Heart left ventricle (tissue), 16 donors: ENCODE data around the gene LAMA5. TPM values are rescaled to one million over a fixed set of nuclear protein-coding genes. Genes with fewer than 3 reads are reported as not detected.

Experiments
- ATAC-seq, 4 donors: fragments of 200-7000 bp; cut with Tn5 transposase; one replicate each; pipeline ENCODE4 v1.9.1; 2020 to 2022; ENCODE audit warnings: moderate library complexity in 4 of 4, mild to moderate bottlenecking in 3 of 4, moderate number of reproducible peaks in 1 of 4
- DNase-seq, 5 donors: peaks; one replicate each; pipeline ENCODE4 v3.0.0-alpha.2; 2020
- H3K27ac ChIP-seq, 12 donors: fragments of 200-600 bp; sonication (generic) in 4 of 12; one replicate each; pipeline versions ENCODE4 v1.5.0 to v1.8.0; 2016 to 2022; ENCODE audit warnings: mild to moderate bottlenecking in 2 of 12
- H3K27me3 ChIP-seq, 9 donors: fragments of 200-600 bp; sonication (generic) in 2 of 9; one replicate each; pipeline versions ENCODE4 v1.5.1 to v1.8.0; 2016 to 2022; ENCODE audit warnings: mild to moderate bottlenecking in 3 of 9
- H3K36me3 ChIP-seq, 9 donors: fragments of 200-600 bp; sonication (generic) in 2 of 9; one replicate each; pipeline versions ENCODE4 v1.5.0 to v1.8.0; 2018 to 2022; ENCODE audit warnings: mild to moderate bottlenecking in 2 of 9
- H3K4me1 ChIP-seq, 12 donors: fragments of 200-600 bp; sonication (generic) in 4 of 12; one replicate each; pipeline versions ENCODE4 v1.5.0 to v1.8.0; 2016 to 2022; ENCODE audit warnings: mild to moderate bottlenecking in 3 of 12
- H3K4me3 ChIP-seq, 12 donors: fragments of 200-600 bp; sonication (generic) in 4 of 12; one replicate each; pipeline versions ENCODE4 v1.5.0 to v1.8.0; 2017 to 2022; ENCODE audit warnings: mild to moderate bottlenecking in 9 of 12, moderate library complexity in 4 of 12
- H3K9me3 ChIP-seq, 12 donors: fragments of 200-600 bp; sonication (generic) in 4 of 12; one replicate each; pipeline versions ENCODE4 v1.5.0 to v1.8.0; 2016 to 2022; ENCODE audit warnings: mild to moderate bottlenecking in 1 of 12
- POLR2A ChIP-seq, 2 donors: fragments of 450-650 bp; IDR thresholded peaks; one replicate each; pipeline ENCODE4 v1.6.1; 2017; ENCODE audit warnings: antibody characterized with exemption in 2 of 2, mild to moderate bottlenecking in 2 of 2, moderate library complexity in 2 of 2
- WGBS, 4 donors: extraction: QIAGEN DNeasy Blood & Tissue Kit in 2 of 4; methylation state at CpG; one replicate each; pipeline versions ENCODE4 v1.1.5 to v1.1.7; 2013 to 2018; 5-methylcytosine and 5-hydroxymethylcytosine counted together
- intact Hi-C, 10 donors: fragments of 100-400 bp; cut with DNase I; formaldehyde crosslinking; loops; one replicate each; pipeline versions ENCODE4 v1.11.1 to v1.14.2; 2022
- polyA plus RNA-seq, 2 donors: library from polyadenylated mRNA; stranded (reverse); fragments of 200-250 nt; gene quantifications; one replicate each; pipeline ENCODE4 v1.2.3, GENCODE V29; 2013
- total RNA-seq, 9 donors: library from RNA; depleted of rRNA in 2 of 9; stranded (reverse); fragments of >200 nt in 2 of 9; fragmentation: NEBNext Ultra II Directional in 3 of 9; extraction: Animal tissue kit (Norgen Biotek cat#: 25700) in 3 of 9; gene quantifications; one replicate each; pipeline versions ENCODE4 v1.1.0 to v1.2.4, GENCODE V29; 2016 to 2023
- TF ChIP-seq, protein P1 (sequence below), 12 donors: fragments of 200-600 bp; sonication (generic) in 4 of 12; IDR thresholded peaks; one replicate each; pipeline versions ENCODE4 v1.5.0 to v1.8.0; 2018 to 2022; ENCODE audit warnings: antibody characterized with exemption in 12 of 12, mild to moderate bottlenecking in 5 of 12
- donor health status: ischemic (EF 13 %, LVEDD 7.1; RV severe dilation, severe dysfunction).
- donor health status: healthy with polysubstance abuse.
- donor health status: DM: no; HTN: yes; CAD: no.
- donor health status: DM: no; HTN: no; CAD: no.
- donor health status: ischemic (EF 25% LVEDD 6.9; RV normal size, moderate dysfunction).
- donor health status: ischemic (EF 25% LVEDD 5.7; RV mildly dilated, moderate dysfunction).
- donor health status: healthy.
- donor health status: DM: yes; HTN: yes; CAD: no.
- donor health status: ischemic (EF 35%, LVEDD 5.7; RV mildly dilated, moderate dysfunction).
- donor health status: nonischemic (EF 11% LVEDD 7.7; RV severe dilation, severe dysfunction).
- donor health status: DM: yes; HTN: yes; CAD: no.
- donor health status: PGD.
- donor health status: ischemic (EF 29% LVEDD 5.4; RV normal size, mild dysfunction).
- donor health status: nonischemic (EF 23%, LVEDD 6.1; RV moderate dilation, normal function).

LAMA5 gene
- total and polyA plus RNA-seq, 11 donors: 57.4 to 128 (median 73.6) TPM

DNA sequence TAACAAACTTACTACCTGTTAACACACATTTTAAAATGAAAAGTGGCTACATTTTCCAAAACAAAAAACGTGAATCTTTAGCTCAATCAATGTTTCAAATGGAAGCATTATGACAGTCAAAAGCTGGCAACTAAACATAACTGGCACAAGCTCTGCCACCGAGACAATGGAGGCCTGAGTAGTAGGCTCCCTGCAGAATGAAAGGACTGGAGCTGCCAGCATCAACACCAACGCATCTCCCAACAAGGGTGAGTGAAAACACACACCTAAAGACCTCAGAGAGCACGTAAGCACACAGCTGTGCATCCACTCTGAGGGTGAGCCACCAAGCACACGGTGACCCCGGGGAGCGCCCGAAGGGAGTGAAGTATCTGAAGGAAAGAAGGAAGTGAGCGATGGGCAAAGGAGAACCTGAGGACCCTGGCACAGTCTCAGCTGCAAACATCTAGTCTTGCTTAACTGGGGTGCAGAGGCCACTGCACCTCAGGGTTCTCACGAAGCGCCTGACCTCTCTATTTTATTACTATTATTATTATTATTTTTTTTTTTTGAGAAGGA, 65.9 kb downstream of the LAMA5 start:
- no peaks in the 10 kb centered on the region for H3K27me3 ChIP-seq
- ATAC-seq (no peak), DNase-seq (no peak)
- no peak for TF ChIP-seq POLR2A (IDR thresholded peaks at IDR 0.05)
- TF ChIP-seq, protein P1, sequence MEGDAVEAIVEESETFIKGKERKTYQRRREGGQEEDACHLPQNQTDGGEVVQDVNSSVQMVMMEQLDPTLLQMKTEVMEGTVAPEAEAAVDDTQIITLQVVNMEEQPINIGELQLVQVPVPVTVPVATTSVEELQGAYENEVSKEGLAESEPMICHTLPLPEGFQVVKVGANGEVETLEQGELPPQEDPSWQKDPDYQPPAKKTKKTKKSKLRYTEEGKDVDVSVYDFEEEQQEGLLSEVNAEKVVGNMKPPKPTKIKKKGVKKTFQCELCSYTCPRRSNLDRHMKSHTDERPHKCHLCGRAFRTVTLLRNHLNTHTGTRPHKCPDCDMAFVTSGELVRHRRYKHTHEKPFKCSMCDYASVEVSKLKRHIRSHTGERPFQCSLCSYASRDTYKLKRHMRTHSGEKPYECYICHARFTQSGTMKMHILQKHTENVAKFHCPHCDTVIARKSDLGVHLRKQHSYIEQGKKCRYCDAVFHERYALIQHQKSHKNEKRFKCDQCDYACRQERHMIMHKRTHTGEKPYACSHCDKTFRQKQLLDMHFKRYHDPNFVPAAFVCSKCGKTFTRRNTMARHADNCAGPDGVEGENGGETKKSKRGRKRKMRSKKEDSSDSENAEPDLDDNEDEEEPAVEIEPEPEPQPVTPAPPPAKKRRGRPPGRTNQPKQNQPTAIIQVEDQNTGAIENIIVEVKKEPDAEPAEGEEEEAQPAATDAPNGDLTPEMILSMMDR (IDR thresholded peaks at IDR 0.05): no peak
- WGBS, 4 donors: 87 to 91% (median 88%) methylated on average over 11 of the region's 11 CpGs
- no peaks in the 10 kb centered on the region for H3K9me3 ChIP-seq
- H3K27ac ChIP-seq: peak overlapping the region in 5 of 12 donors; percentile 93 to 100 (median 97)
- peaks cover 9 to 33% (median 25%) of the 10 kb centered on the region in 12 donors for H3K4me1 ChIP-seq
- H3K36me3 ChIP-seq: peaks cover 0 to 48% (median 36%) of the 10 kb centered on the region in 9 donors
- H3K4me3 ChIP-seq: peak overlapping the region in 1 of 12 donors; percentile 79
- intact Hi-C loops: loop anchor here in 8 of 10 donors (2.0 to 10.0 kb wide), 12 partner anchors 51 to 504 kb away; partner anchors contain the start of genes LAMA5 (in 1 of the 8), MRGBP (in 1 of the 8) and OGFR (in 1 of the 8)

DNA sequence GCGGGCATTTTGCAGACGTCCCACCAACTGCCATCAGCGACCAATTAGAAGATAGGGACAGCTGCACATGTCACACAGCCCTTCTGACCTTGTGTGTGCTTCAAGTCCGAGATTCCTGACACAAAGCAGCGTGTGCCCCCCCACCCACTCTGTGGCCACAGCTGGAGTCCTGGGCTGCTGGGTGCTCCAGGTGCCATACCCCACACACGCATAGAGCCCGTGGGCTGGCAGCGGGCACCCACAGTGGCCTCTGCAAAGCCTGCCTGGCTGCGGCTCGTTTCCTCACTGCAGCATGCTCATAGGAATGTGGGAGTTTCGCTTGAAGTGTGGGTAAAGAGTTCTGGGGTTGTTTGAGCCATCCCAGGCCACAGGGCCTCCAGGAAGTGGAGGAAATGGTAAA, 66.8 kb downstream of the LAMA5 start:
- intact Hi-C loops: loop anchor here in 8 of 10 donors (2.0 to 10.0 kb wide), 12 partner anchors 52 to 504 kb away; partner anchors contain the start of genes LAMA5 (in 1 of the 8), MRGBP (in 1 of the 8) and OGFR (in 1 of the 8)
- 71 to 83% (median 79%) methylated on average over 11 of the region's 11 CpGs for WGBS, 4 donors
- peak in 1 of 5 donors; percentile 34 for DNase-seq
- no peak for ATAC-seq
- Histone ChIP-seq H3K4me3 (no peak overlapping the region), H3K36me3 (peaks cover 0 to 48% (median 36%) of the 10 kb centered on the region in 9 donors), H3K9me3 (no peaks in the 10 kb centered on the region), H3K27ac (no peak overlapping the region), H3K4me1 (peaks cover 9 to 27% (median 18%) of the 10 kb centered on the region in 12 donors), H3K27me3 (no peaks in the 10 kb centered on the region)
- TF ChIP-seq, protein P1 (IDR thresholded peaks at IDR 0.05): no peak
- TF ChIP-seq POLR2A (IDR thresholded peaks at IDR 0.05): no peak

DNA sequence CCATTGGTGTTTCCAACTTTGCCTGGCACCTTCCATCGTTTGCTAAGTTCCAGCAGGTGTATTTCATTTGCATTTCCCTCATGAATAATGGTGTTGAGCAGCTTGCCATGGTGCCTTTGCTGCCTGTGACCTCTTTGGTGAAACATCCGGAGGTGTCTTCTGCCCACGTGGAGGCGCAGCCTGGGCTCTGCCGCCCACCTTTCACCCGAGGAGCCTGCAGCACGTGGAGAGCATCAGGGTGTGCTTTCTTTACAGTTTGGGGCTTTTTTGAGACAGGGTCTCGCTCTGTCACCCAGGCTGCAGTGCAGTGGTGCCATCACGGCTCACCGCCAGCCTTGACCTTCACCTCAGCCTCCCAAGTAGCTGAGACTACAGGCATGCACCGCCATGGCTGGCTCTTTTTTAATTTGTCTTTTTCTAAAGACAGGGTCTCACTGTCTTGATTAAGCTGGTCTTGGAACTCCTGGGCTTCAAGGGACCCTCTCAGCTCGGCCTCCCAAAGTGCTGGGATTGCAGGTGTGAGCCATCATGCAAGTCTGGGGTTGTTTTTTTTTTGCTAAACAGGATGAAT, 67.4 kb downstream of the LAMA5 start:
- intact Hi-C loops: loop anchor here in 8 of 10 donors (2.0 to 10.0 kb wide), 12 partner anchors 53 to 505 kb away; partner anchors contain the start of genes LAMA5 (in 1 of the 8), MRGBP (in 1 of the 8) and OGFR (in 1 of the 8)
- Histone ChIP-seq H3K27me3 (no peaks in the 10 kb centered on the region), H3K4me1 (peaks cover 7 to 21% (median 13%) of the 10 kb centered on the region in 12 donors), H3K9me3 (no peaks in the 10 kb centered on the region), H3K36me3 (peaks cover 0 to 46% (median 34%) of the 10 kb centered on the region in 9 donors), H3K4me3 (no peak overlapping the region), H3K27ac (no peak overlapping the region)
- ATAC-seq: no peak
- peak in 1 of 5 donors; percentile 35 for DNase-seq
- TF ChIP-seq POLR2A (IDR thresholded peaks at IDR 0.05): no peak
- 76 to 91% (median 87%) methylated on average over 12 of the region's 12 CpGs for whole genome bisulfite sequencing, 4 donors

DNA sequence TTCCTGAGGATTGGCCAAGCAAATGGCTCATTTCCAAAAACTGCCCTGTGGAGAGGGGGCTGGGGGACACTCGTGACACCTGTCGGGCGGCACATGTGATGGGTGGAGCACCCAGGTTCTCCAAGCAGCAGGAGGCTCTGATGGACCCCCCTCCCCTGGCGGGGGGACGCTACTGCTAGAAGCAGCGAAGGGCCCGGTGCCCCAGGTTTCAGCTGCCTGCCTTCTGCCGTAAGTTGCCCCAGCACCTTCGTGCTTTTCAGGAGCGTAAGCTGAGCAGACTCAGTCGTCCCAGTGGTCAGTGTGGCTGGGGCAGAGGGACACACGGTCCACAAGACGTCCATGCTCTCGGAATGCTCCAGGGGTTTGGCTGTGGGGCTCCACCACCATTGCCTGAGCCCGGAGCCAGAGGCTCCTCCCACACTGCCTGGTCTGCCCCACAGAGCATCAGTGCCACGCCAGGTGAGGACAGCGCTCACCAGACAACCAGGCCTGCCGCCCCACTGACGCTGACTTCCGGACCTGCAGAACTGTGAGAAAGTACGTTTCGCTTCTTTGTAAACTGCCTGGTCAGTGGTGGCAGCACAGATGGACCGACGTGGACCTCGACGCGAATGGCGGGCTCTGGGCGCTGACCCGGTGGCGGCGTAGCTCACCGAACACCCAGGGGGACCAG, 68.4 kb downstream of the LAMA5 start:
- TF ChIP-seq, protein P1 (IDR thresholded peaks at IDR 0.05): no peak
- no peak for TF ChIP-seq POLR2A (IDR thresholded peaks at IDR 0.05)
- DNase-seq (peak in 1 of 5 donors; percentile 59), ATAC-seq (no peak)
- H3K9me3 ChIP-seq: no peaks in the 10 kb centered on the region
- peaks cover 0 to 11% (median 2%) of the 10 kb centered on the region in 12 donors for H3K4me1 ChIP-seq
- H3K4me3 ChIP-seq: no peak overlapping the region
- H3K27me3 ChIP-seq: no peaks in the 10 kb centered on the region
- peaks cover 0 to 47% (median 37%) of the 10 kb centered on the region in 9 donors for H3K36me3 ChIP-seq
- intact Hi-C loops: loop anchor here in 1 of 10 donors (10.0 kb wide), 1 partner anchor 196 kb away; no protein-coding TSS in a partner anchor
- no peak overlapping the region for H3K27ac ChIP-seq
- WGBS, 4 donors: 88 to 91% (median 90%) methylated on average over 33 of the region's 33 CpGs
